ENCODE data around the gene BCCIP.

Gene BCCIP

DNA sequence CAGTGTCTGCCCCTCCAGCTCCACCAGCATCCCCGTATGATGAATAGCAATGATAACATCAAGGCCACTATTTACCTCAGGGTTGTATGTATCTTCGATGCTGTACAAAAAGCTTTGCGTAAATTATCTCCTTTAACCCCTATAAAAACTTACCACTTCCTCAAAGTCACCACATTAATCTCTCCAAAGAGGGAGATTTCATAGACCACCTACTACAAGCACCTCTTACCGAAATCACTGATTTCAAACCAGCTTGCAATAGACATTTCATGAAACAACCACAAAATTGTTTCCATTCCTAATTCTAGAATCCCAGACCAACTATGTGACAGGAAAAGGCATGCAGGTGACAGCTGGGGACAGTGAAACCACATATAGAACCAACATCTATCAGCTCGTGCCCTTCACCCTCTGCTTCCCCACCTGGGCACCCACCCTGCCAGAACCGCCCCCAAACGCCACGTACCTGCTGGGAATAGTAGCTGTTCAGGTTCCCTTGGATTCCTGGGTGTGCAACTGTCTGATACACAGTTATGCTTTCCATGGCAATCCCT is 27.6 kb upstream of the BCCIP start:
- CTCF ChIA-PET, result interaction anchor here (0.7 kb wide), 1 partner anchor 12 kb away, joined by 3 read pairs; no protein-coding TSS in a partner anchor
- POLR2A ChIA-PET, result no interaction called here
- DNase-seq (ENCODE audit: low read depth, low spot score), result no peak
- TF ChIP-seq, protein P1, sequence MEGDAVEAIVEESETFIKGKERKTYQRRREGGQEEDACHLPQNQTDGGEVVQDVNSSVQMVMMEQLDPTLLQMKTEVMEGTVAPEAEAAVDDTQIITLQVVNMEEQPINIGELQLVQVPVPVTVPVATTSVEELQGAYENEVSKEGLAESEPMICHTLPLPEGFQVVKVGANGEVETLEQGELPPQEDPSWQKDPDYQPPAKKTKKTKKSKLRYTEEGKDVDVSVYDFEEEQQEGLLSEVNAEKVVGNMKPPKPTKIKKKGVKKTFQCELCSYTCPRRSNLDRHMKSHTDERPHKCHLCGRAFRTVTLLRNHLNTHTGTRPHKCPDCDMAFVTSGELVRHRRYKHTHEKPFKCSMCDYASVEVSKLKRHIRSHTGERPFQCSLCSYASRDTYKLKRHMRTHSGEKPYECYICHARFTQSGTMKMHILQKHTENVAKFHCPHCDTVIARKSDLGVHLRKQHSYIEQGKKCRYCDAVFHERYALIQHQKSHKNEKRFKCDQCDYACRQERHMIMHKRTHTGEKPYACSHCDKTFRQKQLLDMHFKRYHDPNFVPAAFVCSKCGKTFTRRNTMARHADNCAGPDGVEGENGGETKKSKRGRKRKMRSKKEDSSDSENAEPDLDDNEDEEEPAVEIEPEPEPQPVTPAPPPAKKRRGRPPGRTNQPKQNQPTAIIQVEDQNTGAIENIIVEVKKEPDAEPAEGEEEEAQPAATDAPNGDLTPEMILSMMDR (IDR thresholded peaks at IDR 0.05; ENCODE audit: insufficient read depth, low read length, missing control alignments), result no peak
- no peak overlapping the region for H3K4me3 ChIP-seq (ENCODE audit: low read depth, low read length)

- DNase-seq (ENCODE audit: low read depth, low spot score), result no peak
- ChIA-PET POLR2A (no interaction called here), CTCF (no interaction called here)
- TF ChIP-seq, protein P1 (IDR thresholded peaks at IDR 0.05; ENCODE audit: insufficient read depth, low read length, missing control alignments), result no peak
- H3K4me3 ChIP-seq (ENCODE audit: low read depth, low read length), result no peak overlapping the region
These were observed 25.9 kb upstream of the BCCIP start for GRCh38 chr10:125797424-125797823.

DNA sequence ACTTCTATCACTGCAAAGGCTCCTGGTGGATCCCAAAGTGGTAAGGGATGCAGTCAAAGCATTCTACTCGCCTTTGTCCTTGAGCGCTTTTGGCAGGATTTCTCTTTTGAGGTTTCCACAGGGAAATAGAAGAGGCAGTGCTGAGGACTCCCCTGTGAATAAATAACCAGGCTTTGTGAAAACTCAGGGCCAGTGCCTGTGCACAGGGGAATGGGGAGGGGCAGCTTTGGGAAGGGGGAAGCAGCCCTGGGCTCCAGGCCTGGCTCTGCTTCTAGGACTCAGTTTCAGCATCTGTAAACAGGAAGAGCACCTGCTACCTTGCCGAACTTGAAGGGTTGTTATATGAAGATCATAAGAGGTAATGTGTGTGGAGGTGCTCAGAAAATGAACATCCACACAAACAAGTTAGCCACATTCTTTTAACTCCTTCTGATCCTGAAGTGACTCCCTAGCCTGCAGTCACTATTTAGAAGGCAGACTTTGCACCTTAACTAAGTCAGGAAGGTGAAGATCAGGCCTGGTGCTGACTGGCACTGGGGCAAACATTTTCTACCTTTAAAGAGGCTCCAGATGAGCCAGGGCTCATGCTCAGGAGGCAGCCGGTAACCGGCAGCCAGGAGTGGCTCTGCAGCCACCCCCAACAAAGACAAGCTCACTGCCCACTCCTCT is 25.2 kb upstream of the BCCIP start:
- DNase-seq (ENCODE audit: low read depth, low spot score), result no peak
- TF ChIP-seq, protein P1 (IDR thresholded peaks at IDR 0.05; ENCODE audit: insufficient read depth, low read length, missing control alignments), result no peak
- H3K4me3 ChIP-seq (ENCODE audit: low read depth, low read length), result no peak overlapping the region
- ChIA-PET POLR2A (no interaction called here), CTCF (no interaction called here)

DNA sequence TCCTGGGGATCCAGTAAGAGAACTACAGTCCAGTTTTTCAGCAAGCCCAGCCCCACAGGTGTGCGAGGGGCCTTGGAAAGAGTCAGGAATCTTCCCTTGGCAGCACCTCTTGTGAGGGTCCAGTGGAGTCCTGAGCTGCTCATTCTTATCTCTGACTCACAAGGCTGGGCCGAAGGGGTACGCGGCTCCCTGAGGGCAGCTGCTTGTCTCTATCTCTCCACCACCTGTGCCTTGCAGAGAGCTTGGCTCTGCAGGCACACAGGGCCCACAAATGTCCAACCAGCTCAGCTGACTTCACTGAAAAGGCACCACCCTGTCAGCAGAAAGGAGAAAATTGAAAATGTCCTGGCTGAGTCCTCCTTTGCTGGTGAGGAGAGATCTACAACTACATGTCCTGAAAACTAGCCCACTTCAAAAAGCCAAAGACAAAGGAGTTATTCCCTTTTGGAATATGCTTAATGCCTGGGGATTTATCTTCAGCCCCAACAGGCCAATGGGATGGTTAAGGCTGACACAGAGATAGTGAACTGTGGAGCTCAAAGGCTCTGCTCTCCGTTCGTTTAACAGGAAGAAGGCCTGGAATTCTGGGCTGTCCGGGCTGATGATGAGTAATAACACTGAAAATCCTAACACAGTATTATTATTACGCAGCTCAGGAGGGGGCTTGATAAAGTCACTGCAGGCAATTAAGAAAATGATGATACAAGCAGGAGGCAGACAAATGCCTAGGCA is 23.7 kb upstream of the BCCIP start:
- POLR2A ChIA-PET, result no interaction called here
- TF ChIP-seq, protein P1 (IDR thresholded peaks at IDR 0.05; ENCODE audit: insufficient read depth, low read length, missing control alignments), result no peak
- CTCF ChIA-PET, result interaction anchor here (1.3 kb wide), 1 partner anchor 11 kb away, joined by 3 read pairs; no protein-coding TSS in a partner anchor
- DNase-seq (ENCODE audit: low read depth, low spot score), result no peak
- no peak overlapping the region for H3K4me3 ChIP-seq (ENCODE audit: low read depth, low read length)

DNA sequence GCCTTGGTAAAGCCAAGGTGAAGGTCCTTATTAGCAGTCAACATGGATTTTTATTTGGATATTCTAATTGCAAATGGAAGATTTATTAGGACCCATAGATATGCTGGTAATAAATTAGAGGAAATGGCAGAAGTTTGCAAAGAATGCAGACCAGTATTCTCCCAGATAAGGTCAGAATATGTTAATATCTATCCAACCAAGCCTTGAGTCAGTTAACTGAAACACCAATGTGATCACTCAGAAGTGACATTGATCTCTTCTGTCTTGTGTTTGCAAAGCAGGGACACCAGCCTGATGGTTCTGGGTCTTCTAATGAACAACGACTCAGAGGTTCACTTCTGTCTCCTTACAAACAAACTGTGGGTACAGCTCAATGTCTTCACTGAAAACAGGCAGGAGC is 21.8 kb upstream of the BCCIP start:
- no peak for DNase-seq (ENCODE audit: low read depth, low spot score)
- H3K4me3 ChIP-seq (ENCODE audit: low read depth, low read length), result no peak overlapping the region
- ChIA-PET CTCF (no interaction called here), POLR2A (no interaction called here)
- TF ChIP-seq, protein P1 (IDR thresholded peaks at IDR 0.05; ENCODE audit: insufficient read depth, low read length, missing control alignments), result no peak

DNA sequence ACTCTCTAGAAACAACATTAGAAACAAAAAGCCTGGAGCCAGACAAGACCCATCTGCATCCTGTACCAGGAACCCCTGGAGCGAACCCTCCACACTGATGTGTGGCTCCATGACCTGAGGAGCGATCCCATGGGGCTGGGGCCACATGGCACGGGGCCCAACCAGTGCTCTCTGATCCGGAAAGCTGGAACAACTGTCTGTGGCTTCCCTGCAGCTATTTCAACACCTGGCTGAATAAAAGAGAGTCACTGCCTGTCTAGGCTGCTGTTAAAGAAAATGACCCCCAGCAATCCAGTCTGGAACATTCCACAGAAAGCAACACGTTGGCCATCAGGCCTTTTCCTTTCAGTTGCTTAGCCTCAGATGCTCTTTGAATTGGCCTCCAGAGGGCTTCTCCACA is 21.2 kb upstream of the BCCIP start:
- TF ChIP-seq, protein P1 (IDR thresholded peaks at IDR 0.05; ENCODE audit: insufficient read depth, low read length, missing control alignments), result no peak
- CTCF ChIA-PET, result no interaction called here
- POLR2A ChIA-PET, result no interaction called here
- no peak for DNase-seq (ENCODE audit: low read depth, low spot score)
- no peak overlapping the region for H3K4me3 ChIP-seq (ENCODE audit: low read depth, low read length)
